ENCODE measurements around the gene ZBTB25.

- TF ChIP-seq EZH2 (IDR thresholded peaks at IDR 0.05; ENCODE audit: insufficient read depth, low read length), result no peak
- TF ChIP-seq CTCF (IDR thresholded peaks at IDR 0.05; ENCODE audit: insufficient read depth, low read depth, low read length), result no peak
Measured at GRCh38 chr14:64504897-64505794, 1.5 kb upstream of the ZBTB25 start.

Measured in astrocyte (in vitro differentiated cells and primary cell).